ENCODE measurements around the gene LRP1B. TPM values are rescaled to one million over a fixed set of nuclear protein-coding genes. Genes with fewer than 3 reads are reported as not detected.

The LRP1B gene
- total RNA-seq, 1 donor from 2014 or later, result not detected

DNA sequence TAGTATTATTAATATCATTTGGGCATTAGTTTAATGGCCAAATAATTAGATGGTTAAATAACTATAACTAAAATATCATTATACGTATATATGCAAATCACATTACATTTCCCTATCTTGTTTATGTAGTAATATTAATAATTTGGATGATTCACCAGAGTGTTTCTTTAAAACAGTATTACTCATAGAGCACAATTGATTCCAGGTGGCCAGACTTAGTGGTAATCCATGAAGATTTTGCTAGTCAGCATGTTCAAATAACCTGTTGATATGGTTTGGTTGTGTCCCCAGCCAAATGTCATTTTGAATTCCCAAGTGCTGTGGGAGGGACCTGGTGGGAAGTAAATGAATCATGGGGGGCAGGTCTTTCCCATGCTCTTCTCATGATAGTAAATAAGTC, 782.3 kb downstream of the LRP1B start:
- intact Hi-C loops (cut with DNase I), result no loop called here
- DNase-seq (ENCODE audit: missing footprints) (no peak), ATAC-seq (no peak)

DNA sequence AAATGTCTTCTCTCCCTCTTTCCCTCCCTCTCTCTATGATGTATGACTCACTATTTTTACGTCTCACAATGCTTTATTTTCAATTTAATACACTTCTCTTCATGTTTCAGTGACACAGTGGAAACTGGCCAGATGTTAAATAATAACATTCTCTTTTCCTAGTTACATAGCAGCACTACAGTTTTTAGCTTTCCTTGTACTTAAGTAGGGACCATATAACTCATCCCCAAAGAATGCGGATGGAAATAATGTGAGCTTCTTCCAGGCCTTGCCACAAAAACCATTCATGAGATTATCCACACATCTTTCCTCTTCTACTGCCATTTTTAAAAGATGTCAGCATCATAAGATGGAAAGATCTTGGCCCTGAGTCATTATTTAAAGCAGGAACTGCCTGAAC, 789.4 kb downstream of the LRP1B start:
- DNase-seq (ENCODE audit: missing footprints) (no peak), ATAC-seq (no peak)
- intact Hi-C loops (cut with DNase I), result no loop called here

DNA sequence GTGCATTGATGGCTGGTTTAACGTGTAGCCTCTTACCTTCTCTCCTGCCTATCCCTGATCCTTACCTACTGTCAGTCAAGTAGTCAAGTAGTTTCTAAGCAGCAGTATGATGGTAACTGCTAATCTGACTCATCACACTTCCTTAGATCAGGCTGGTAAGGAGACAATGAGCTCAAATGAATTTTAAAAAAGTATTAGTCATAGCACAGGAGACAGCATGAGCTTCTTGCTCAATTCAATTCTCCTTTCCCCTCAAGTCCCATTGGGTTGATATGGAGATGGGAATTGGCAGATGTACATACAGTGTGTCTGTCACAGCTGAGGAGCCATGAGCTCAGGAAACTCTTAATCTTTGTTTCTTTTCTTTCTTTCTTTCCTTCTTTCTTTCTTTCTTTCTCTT, 799.7 kb downstream of the LRP1B start:
- intact Hi-C loops (cut with DNase I), result no loop called here
- ATAC-seq (no peak), DNase-seq (ENCODE audit: missing footprints) (no peak)

DNA sequence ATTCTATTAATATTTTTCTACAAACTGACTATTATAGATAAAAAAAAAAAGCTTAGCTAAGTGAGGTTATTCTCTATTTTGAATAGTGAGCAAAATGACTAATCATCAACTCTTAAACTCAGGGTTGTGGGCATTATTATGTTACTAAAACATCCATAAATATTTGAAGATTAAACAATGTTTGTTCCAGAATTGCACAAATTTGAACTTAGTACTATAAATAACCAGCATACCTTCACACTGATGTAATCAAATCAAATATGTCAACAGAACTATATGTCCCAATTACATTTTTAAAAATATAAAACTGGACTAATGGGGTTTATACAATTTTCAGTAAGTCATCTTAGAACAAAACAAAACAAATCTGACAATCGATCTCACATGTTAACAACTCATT, 800.9 kb downstream of the LRP1B start:
- no peak for ATAC-seq
- intact Hi-C loops (cut with DNase I), result no loop called here
- DNase-seq (ENCODE audit: missing footprints), result no peak

DNA sequence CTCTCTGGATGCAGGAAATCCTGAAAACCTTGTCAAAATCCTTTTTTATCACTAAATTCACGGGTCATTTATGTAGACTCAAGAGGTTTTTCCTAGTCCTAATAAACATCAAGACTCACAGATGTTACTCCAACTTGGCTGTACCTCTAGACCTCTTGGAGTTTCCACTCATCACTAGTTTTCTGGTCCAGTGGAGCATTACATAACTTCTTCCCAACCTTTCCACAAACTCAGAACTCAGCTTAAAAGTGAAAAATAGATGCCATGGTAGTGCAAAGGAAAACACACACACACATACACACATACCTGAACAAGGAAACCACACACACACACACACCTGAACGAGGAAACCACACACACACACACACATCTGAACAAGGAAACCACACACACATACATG, 807.2 kb downstream of the LRP1B start:
- intact Hi-C loops (cut with DNase I), result no loop called here
- no peak for ATAC-seq
- no peak for DNase-seq (ENCODE audit: missing footprints)

DNA sequence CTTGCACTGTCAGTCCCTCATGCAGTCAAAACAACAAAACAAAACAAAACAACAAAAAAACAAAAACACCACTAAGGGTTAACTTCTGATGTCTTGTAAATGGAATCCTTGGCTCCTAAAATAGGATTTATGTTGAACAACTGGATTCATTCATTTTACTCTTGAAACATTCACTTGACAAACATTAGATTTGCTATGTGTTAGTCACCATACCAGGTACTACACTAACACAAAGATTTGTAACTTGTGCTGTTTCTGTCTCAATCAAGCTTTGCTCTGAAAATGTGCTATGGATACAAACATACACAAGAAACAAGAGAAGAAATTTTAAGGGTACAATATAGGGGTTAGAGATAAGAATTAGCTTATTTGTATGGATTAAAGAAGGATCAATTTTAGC, 812.8 kb downstream of the LRP1B start:
- ATAC-seq (no peak), DNase-seq (ENCODE audit: missing footprints) (no peak)

DNA sequence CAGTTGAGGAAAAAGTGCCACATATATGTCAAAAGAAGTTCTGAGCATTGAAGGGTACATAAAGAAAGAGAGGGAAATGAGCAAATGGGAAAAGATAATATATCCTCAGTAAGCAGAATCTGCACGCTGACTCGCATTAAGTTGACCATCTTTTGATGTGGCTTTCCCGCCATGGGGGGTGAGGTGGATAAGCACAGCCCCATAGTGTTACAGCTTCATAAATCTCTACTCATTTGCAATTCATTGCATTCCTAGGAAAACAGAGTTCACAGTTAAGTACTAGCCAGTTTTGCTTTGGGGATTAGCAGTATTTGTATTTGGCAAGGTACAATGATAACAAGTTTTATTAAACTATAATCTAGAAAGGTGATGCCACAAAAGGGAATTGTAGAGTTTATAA, 814.2 kb downstream of the LRP1B start:
- no peak for ATAC-seq
- intact Hi-C loops (cut with DNase I), result no loop called here
- DNase-seq (ENCODE audit: missing footprints), result no peak

More for the DNA sequence above, 812.8 kb downstream of the LRP1B start:
- intact Hi-C loops (cut with DNase I), result no loop called here

DNA sequence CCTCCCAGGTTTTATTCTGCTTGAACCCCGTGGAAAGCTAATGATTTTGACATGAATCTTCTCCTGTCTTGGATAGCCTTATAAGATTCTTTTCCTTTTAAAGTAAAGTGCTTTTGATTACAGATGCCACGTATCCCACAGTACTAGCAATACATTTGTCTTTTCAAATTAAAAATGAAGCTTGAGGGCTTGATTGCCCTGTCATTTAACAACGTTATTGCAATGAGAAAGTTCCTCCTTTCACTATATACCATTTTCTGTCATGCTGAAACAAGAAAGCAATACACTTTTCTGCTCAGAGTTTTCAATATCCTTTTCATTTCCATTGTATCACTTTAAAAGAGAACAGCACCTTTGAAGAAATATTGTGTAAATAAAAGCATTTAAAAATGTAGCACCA, 814.7 kb downstream of the LRP1B start:
- intact Hi-C loops (cut with DNase I), result no loop called here
- ATAC-seq (no peak), DNase-seq (ENCODE audit: missing footprints) (no peak)

DNA sequence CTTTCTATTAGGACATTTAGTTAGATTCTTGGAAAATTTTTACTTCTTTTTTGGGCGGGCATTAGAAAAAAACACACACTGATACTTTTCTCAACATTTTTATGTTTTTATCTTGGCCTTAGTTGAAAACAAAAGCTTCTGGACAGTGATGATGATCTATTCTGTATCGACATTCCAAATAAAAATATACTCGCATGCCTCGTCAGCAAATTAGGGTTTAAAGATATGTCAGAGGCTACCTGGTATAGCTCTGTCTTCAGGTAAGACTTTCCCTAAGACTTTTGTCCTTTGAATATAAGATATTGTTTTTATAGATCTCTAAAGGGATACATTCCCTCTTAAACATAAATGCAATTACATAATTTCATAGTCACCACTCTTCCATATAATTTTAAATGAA, 816.8 kb downstream of the LRP1B start:
- intact Hi-C loops (cut with DNase I), result no loop called here
- no peak for ATAC-seq

DNA sequence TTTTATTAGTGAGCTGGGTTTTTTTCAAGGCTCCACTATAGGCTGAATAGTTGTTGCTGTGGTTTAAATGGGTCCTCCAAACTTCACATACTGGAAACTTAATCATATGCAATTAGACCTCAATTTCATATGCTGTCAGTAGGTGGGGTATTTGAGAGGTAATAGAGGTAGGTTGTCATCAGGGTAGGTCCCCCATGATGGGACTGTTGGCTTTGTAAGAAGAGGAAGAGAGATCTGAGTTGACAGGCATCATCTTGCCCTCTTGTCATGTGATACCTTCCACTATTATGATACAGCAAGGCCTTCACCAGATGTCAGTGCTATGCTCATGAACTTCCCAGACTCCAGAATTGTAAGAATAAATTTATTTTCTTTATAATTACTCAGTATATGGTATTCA, 819.4 kb downstream of the LRP1B start:
- intact Hi-C loops (cut with DNase I), result no loop called here
- ATAC-seq (no peak), DNase-seq (ENCODE audit: missing footprints) (no peak)

More for the DNA sequence above, 816.8 kb downstream of the LRP1B start:
- DNase-seq (ENCODE audit: missing footprints), result no peak

DNA sequence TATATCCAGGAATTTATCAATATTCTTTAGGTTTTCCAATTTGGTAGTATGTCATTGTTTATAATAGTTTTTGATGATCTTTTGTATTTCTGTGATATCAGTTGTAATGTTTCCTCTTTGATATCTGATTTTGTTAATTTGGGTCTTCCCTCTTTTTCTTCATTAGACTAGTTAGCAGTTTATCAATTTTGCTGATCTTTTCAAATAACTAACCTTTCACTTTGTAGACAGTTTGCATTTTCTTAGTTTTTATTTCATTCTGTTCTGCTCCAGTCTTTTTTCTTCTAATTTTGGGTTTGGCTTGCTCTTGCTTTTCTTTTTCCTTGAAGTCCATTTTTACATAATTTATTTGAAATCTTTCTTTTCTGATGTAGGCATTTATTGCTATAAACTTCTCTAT, 824.4 kb downstream of the LRP1B start:
- intact Hi-C loops (cut with DNase I), result no loop called here
- ATAC-seq, result no peak
- DNase-seq (ENCODE audit: missing footprints), result no peak

DNA sequence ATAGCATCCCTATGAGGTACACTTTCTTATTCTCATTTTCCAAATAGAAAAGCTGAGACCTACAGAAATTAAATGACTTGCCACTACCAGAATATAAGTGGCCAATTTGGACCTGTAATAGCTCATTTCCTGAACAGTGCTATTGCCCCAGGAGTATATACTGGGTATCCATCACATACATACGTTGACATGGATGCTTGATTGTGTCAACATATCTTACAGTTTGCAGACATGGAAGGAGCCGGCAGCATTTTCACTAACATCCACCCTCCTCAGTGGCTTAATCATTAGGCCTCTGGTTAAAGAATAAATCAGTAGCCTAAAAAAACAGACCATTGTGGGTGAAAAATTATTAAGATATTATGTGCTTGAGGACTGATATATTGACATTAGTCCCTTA, 829.3 kb downstream of the LRP1B start:
- intact Hi-C loops (cut with DNase I), result no loop called here
- no peak for ATAC-seq
- DNase-seq (ENCODE audit: missing footprints), result no peak

DNA sequence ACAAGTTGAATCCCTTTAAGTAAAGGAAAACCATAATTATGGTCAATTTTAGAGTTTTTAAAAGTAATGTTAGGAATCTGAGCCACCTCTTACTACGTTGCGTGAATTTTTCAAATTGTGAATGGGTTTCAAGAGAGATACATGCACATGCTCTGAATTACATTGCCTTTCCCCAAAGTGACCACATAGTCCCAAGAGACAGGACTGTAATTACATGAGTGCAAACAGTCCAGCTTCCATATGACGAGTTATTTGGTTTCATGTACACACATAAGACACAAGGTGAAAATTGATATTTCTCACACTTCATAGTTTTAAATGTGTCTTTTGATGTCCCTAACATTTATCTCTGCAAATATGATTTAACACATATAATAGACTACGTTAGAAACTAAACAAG, 850.8 kb downstream of the LRP1B start:
- no peak for ATAC-seq
- no peak for DNase-seq (ENCODE audit: missing footprints)
- intact Hi-C loops (cut with DNase I), result no loop called here

DNA sequence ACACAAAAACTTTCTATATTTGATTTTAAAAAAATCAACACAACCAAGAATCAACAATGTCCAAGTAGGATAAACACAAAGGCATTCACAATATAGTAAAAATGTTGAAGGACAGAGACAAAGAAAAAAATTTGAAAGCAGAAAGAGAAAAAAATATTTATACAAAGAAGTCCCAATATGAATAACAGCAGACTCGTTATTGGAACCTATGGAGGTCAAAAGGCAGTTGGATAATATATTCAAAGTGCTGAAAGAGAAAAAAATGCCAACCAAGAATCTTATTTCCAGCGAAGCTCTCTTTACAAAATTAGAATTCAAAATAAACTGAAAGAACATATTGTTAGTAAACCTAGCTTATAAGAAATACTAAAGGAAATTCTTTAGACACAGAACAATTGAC, 859.5 kb downstream of the LRP1B start:
- ATAC-seq (no peak), DNase-seq (ENCODE audit: missing footprints) (no peak)
- intact Hi-C loops (cut with DNase I), result no loop called here

DNA sequence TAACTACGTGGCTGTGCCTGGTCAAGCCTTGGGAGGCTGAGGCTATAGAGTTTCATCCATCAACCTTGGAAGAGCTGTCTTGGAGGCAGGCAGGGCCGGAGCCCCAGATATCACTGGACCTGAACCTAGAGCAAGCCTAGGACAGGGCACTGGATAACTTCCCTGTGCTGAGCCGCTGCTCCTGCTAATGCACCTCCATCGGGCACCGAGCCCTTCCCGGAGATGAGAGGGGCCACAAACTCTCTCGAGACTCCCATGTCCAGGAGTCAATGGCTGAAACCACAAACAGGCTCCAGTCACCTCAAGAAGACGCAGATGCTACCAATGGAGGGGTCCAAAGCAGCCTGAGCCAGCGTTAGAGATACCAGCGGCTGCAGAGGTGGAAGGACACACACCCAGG, 866.0 kb downstream of the LRP1B start:
- intact Hi-C loops (cut with DNase I), result no loop called here
- DNase-seq (ENCODE audit: missing footprints), result peak; percentile 41
- no peak for ATAC-seq

DNA sequence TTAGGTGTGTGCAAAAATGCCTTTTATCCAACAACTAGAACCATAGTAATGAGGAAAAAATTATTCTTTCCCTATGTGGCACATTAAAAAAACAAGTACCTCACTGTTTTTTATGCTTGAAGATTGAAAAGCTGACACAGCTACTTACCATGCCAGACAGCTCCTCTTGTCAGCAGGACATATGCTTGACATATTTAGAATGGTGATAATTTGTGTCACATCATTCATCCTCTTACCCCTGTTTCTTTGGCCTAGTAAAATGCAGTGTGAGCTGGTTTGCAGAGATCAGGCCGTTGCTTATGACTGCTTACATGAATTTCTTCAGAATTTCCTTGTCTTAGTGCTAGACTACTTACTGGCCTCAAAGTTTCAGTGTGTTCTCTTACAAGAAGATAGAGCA, 869.9 kb downstream of the LRP1B start:
- intact Hi-C loops (cut with DNase I), result no loop called here
- no peak for ATAC-seq
- DNase-seq (ENCODE audit: missing footprints), result no peak

DNA sequence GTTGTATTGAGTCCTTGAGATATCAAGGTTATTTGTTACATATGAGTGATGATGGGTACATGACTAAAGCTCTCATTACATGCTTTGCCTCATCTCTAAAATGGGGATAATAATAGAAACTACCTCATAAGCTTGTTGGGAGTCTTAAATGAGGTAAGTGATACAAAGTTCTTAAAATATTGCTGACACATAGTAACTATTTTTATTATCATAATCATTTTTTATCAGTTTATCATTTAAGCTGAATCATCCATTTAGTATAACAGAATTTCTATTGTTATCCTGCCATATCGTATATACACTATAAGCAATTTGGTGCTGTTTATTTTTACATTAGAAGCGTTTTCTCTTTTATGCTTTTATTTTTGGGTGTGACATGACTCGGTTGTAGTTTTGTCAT, 871.1 kb downstream of the LRP1B start:
- ATAC-seq, result no peak
- intact Hi-C loops (cut with DNase I), result no loop called here
- no peak for DNase-seq (ENCODE audit: missing footprints)

DNA sequence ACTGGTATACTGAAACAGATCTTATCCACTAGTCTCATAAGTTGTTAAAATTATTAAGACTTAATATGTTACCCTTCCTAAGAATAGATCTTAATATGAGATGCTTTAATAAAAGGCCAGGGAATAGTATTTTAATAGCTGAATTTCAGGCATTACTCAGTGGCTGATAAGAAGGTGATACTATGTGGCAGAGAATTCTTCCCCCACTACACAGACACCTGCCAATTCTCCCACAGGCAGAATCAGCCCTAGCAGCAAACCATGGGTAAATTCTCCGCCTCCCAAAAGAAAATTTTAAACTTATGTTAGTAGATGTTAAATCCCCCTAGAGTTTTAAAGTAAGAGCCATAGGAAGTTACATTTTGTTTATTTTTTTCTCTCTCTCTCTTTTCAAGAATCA, 888.8 kb downstream of the LRP1B start:
- DNase-seq (ENCODE audit: missing footprints) (no peak), ATAC-seq (no peak)
- intact Hi-C loops (cut with DNase I), result no loop called here

DNA sequence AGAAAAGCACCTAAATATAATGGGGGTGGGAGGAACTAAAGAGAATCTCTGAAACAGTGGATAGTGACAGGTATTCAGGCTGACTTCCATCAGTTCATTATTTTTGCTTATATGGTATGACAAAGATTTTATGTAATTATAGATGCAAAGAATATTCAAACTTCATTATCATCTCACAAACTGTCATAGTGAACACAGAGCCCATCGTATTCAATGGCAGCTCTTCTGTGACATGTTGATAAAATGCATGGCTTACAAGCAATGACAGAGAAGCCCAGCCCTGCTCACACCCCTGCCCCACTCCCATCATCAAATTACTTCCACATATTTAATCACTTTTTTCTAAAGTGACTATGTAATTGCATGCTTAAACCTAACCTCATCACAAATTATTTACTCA, 904.3 kb downstream of the LRP1B start:
- ATAC-seq, result no peak
- no peak for DNase-seq (ENCODE audit: missing footprints)
- intact Hi-C loops (cut with DNase I), result no loop called here

DNA sequence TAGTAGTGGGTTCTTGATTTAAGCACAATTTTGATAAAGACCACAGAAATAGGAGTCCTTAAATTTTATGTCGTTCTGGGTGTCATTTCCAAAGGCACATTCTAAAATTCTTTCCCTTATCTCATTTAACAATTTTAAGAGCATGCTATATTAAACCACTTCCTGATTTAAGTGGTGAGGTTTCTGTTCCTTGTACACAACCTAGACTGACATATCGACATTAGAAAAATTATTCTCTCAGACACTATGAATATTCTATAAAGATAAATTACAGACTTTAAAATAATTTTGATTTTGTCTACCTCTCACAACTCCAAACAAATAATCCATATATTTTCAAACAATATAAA, 923.8 kb downstream of the LRP1B start:
- ATAC-seq (peak; percentile 79), DNase-seq (ENCODE audit: missing footprints) (no peak)
- intact Hi-C loops (cut with DNase I), result loop anchor here (5.0 kb wide), 1 partner anchor 190 kb away; no protein-coding TSS in a partner anchor

DNA sequence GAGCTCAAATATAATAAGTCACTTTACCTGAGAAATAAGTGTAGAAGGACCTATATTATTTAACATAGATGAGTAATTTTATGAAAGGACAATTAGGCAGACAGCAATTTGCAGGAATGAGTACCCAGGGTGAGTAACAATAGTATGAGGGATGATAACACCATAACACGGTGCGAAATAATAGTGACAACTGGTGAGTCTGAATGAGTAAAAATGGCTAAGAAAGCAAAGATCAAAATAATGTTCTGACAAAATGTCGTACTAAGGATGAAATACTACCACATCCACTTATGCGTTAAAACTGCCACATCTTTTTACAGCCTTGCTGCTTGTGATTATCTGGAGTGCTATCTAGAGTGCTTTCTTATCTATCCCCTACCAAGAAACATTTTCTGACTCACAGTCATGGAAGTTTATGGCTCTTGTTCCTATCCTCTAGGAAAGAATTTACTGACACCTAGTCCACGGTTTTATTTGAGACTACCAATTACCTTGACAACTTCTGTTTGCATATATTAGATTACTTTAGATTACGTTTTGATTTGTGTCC, 929.7 kb downstream of the LRP1B start:
- ATAC-seq (no peak), DNase-seq (ENCODE audit: missing footprints) (no peak)
- intact Hi-C loops (cut with DNase I), result no loop called here

DNA sequence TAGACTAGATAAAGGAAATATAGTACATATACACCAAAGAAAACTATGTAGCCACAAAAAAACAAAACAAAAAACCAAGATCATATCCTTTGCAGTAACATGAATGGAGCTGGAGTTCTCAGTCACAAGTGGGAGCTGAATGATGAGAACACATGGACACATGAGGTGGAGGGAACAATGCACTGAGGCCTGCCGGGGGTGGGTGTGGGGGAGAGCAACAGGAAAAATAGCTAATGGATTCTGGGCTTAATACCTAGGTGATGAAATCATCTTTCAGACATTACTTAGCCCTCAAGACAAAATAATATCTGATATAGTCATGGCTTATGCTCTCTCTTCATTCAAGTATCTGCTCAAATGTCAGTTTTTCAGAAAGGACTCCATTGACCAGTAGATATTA, 930.6 kb downstream of the LRP1B start:
- intact Hi-C loops (cut with DNase I), result no loop called here
- DNase-seq (ENCODE audit: missing footprints) (no peak), ATAC-seq (no peak)
